ENCODE results near the gene MRGPRD.
"Not testable (repeated sequence)": the region's sequence is repeated elsewhere in the genome, so short reads cannot be mapped to it uniquely, and the experiment has no call there.

MRGPRD gene

GRCh38 chr11:68974421-68975194 lies 6.2 kb downstream of the MRGPRD start:
- TF ChIP-seq, protein P1, sequence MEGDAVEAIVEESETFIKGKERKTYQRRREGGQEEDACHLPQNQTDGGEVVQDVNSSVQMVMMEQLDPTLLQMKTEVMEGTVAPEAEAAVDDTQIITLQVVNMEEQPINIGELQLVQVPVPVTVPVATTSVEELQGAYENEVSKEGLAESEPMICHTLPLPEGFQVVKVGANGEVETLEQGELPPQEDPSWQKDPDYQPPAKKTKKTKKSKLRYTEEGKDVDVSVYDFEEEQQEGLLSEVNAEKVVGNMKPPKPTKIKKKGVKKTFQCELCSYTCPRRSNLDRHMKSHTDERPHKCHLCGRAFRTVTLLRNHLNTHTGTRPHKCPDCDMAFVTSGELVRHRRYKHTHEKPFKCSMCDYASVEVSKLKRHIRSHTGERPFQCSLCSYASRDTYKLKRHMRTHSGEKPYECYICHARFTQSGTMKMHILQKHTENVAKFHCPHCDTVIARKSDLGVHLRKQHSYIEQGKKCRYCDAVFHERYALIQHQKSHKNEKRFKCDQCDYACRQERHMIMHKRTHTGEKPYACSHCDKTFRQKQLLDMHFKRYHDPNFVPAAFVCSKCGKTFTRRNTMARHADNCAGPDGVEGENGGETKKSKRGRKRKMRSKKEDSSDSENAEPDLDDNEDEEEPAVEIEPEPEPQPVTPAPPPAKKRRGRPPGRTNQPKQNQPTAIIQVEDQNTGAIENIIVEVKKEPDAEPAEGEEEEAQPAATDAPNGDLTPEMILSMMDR (conservative IDR thresholded peaks at IDR 0.05; ENCODE audit: low read depth, low read length), result no peak
- DNase-seq (ENCODE audit: low read depth), result no peak
- H3K4me3 ChIP-seq (ENCODE audit: low read length), result no peak overlapping the region

DNA sequence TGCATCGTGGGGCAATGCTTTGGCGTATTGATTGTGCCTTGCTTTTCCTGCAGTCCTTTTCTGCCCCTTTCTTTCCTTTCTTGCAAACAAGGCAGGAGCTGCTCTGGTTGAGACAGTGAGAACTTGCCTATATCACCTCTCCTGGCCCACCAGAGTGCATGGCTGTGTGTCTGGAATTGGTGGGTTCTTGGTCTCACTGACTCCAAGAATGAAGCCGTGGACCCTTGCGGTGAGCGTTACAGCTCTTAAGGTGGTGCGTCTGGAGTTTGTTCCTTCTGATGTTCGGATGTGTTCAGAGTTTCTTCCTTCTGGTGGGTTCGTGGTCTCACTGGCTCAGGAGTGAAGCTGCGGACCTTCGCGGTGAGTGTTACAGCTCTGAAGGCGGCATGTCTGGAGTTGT lies 7.1 kb downstream of the MRGPRD start:
- not testable (repeated sequence) for H3K4me3 ChIP-seq (ENCODE audit: low read length); DNase-seq (ENCODE audit: low read depth)

DNA sequence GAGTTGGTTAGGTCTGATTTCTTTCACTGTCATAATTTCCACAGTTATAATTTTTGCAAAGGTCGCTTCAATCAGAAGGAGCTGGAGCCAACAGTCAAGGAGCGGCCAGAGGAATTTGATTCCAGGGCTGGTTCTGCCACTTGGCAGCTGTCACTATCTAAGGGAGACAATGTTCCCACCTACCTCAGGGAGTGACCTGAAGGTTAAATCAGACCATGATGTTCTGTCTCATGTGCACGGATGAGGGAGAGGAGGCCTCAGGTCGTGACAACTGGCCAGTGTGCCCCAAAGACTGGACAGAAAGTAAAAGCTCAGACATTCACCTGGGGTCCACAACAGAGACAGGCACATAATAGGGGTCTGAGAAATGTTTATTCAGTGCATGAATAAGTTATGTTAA lies 7.6 kb downstream of the MRGPRD start:
- DNase-seq (ENCODE audit: low read depth), result no peak
- no peak overlapping the region for H3K4me3 ChIP-seq (ENCODE audit: low read length)
- TF ChIP-seq, protein P1 (conservative IDR thresholded peaks at IDR 0.05; ENCODE audit: low read depth, low read length), result no peak

GRCh38 chr11:68970921-68971636 lies 9.7 kb downstream of the MRGPRD start:
- no peak for DNase-seq (ENCODE audit: low read depth)
- no peak overlapping the region for H3K4me3 ChIP-seq (ENCODE audit: low read length)
- TF ChIP-seq, protein P1 (conservative IDR thresholded peaks at IDR 0.05; ENCODE audit: low read depth, low read length), result no peak

DNA sequence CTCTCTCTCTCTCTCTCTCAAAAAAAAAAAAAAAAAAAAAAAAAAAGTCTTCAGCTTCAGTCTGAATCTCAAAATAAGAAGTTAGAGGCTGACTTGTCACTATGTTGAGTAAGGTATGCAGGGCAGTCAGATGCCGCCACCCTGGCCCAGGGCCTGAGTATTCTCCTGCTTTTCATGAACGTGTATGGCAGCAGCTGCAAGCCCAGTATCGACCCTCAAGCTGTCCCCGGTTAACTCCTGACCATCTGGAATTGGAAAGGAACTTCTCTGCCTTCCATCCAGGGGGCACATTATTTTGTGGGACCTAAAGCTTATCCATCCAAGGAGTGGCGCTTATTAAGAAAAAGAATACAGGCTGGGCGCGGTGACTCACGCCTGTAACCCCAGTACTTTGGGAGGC lies 11.4 kb downstream of the MRGPRD start:
- no peak for DNase-seq (ENCODE audit: low read depth)
- TF ChIP-seq, protein P1 (conservative IDR thresholded peaks at IDR 0.05; ENCODE audit: low read depth, low read length), result no peak
- no peak overlapping the region for H3K4me3 ChIP-seq (ENCODE audit: low read length)

GRCh38 chr11:68968306-68969250 lies 12.2 kb downstream of the MRGPRD start:
- TF ChIP-seq, protein P1 (conservative IDR thresholded peaks at IDR 0.05; ENCODE audit: low read depth, low read length), result no peak
- H3K4me3 ChIP-seq (ENCODE audit: low read length), result no peak overlapping the region
- no peak for DNase-seq (ENCODE audit: low read depth)

Data from retinal pigment epithelial cell (primary cell).